Measurements from ENCODE around the gene CDH2.

DNA sequence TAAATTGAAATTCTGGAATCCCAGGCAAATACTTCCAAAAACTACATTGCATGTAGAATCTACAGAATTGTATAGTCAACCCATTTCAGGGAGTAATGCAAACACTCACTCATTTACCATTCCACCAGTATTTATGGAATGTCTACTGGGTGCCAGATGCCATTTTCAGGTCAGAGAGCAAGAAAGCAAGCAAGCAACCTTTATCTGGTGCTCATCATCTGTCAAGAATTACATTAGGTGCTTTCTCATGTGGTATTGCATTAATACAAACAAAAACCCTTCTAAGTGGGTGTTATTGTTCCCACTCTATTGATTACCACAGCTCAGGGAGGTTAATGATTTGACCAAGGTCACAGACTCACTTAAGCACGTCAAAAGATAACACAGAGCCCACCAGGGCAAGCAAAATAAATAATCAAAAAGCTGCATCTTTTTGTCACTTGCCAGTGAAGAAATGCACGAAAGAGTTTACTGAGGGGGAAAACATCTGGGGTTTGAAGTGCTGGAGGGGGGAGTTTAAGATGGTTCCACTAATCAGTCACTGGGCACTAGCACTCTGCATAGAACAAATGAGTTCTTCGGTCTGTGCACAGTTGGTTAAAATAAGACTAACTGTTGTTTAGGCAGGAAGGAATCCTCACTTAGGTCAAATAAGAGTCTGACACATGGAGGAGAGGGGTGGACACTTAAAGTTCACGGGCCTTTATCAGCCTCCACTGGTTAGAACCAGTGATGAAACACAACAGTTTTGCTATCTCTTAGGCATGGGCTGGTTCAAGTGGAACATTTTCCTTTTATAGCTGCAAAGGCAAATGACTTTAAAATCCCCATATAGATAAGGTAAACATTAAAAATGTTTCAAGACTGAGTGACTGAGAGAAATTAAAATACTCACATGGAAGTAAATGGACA lies 208.8 kb downstream of the CDH2 start:
- TF ChIP-seq, protein P1, sequence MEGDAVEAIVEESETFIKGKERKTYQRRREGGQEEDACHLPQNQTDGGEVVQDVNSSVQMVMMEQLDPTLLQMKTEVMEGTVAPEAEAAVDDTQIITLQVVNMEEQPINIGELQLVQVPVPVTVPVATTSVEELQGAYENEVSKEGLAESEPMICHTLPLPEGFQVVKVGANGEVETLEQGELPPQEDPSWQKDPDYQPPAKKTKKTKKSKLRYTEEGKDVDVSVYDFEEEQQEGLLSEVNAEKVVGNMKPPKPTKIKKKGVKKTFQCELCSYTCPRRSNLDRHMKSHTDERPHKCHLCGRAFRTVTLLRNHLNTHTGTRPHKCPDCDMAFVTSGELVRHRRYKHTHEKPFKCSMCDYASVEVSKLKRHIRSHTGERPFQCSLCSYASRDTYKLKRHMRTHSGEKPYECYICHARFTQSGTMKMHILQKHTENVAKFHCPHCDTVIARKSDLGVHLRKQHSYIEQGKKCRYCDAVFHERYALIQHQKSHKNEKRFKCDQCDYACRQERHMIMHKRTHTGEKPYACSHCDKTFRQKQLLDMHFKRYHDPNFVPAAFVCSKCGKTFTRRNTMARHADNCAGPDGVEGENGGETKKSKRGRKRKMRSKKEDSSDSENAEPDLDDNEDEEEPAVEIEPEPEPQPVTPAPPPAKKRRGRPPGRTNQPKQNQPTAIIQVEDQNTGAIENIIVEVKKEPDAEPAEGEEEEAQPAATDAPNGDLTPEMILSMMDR (IDR thresholded peaks at IDR 0.05) = no peak
- no peak for TF ChIP-seq POLR2AphosphoS5 (IDR thresholded peaks at IDR 0.05; ENCODE audit: low read depth, low read length)
